Renal cortical epithelial cell (primary cell): ENCODE results near the gene SHOC2. TPM values are rescaled to one million over a fixed set of nuclear protein-coding genes. Genes with fewer than 3 reads are reported as not detected.
"Not testable (repeated sequence)": the region's sequence is repeated elsewhere in the genome, so short reads cannot be mapped to it uniquely, and the experiment has no call there.

Source experiments
- DNase-seq: peaks from one replicate; pipeline ENCODE4 v3.0.0-alpha.2; 2011; ENCODE audit warnings: low read depth
- total RNA-seq: library from RNA; depleted of rRNA; stranded (reverse); fragments of >200 nt; gene quantifications from 2 replicates; pipeline ENCODE4 v1.2.3, GENCODE V29; 2014

SHOC2 gene
- total RNA-seq, 1 donor from 2014 or later: 79.0 TPM

DNA sequence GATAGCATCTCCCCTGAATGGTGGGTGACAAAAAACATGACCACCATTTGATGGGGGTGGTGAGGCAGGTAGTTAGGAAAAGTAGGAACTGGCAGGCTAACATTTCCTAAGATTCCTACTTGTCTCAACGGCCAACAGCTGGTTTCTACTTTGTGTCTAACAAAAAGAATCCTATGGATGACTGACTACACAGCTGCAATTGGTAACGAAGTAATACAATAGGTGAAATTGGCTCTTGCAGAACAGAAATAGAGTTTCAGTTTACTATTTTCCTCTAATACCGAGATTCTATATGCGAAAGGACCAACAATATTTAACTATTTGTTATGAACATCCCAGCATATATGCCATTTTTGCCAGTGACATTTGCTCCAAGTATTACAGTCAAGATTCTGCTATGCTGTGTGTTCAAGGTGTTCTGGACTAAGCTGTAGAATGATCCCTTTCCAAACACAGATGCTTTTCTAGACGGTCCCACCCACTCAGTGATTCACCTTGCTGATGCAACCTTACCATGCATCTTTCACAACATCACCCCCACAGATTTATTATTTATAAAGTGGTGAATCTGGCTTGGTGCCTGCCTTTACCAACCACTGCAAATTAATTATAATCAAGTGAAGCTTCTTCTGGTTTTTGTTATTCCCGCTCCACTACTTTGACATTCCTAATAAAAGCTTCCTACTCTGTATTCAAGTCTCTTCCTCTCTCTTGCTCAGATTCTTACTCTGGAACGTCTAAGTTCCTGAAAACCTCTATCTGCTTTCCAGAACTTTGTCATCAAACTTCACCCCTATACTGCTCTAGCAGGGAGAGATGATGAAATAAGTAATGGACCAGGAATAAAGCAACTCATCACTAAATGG, 17.2 kb upstream of the SHOC2 start:
- peak; percentile 90 for DNase-seq

DNA sequence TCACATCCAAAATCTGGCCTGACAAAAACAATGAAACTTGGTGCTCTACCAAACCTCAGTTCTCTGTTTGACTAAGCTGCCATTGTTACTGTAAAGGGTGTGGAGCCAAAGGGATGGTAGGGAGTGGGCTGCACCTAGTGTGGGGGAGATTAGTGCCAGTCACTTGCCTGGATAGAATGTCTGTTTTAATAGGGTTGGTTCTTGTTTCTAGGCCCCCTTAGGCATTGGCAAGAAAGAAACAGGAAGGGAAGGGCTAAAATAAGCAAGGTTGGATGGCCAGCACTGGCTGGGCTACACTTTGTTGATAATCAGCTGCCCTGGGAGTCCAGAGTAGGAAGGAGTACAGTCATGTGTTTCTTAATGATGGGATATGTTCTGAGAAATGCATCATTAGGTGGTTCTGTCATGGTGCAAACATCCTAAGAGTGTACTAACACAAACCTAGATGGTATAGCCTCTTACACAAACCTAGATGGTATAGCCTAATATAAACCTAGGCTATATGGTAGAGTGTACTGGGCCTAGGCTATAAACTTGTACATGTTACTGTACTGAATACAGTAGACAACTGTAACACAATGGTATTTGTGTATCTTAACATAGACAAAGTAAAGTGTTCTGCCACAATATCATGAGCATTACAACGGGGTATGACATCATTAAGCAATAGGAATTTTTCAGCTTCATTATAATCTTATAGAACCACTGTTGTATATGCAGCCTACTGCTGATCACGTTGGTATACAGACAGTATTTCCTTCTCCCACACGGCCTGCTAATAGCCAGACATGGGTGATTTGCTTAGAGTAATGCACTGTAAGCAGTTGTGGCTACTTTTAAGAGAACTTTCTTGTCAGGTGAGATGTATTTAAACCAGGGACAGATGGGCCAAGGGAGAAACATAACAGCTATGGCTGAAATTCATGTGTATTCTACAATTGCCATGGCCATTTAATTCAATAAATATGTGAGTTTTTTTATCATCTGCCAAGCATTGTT, 15.8 kb upstream of the SHOC2 start:
- peak; percentile 11 for DNase-seq

DNA sequence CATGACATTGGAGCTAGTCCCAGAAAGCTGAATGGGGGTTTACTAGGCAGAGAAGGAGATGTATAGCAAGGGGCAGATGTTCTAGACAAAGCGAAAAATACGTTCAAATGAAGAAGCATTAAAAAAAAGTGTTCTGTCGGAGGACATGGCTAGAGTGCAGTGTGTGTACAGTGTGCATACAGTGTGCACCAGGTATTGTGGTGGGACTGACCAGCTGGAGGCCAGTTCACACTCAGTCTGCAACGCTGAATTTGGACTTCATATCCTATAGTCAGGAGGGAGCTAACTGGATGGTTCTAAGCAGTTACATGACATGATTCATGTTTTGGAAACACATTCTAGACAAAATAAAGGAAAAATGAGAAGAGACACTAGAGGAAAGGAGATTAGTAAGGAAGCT, 9.3 kb upstream of the SHOC2 start:
- DNase-seq: no peak

DNA sequence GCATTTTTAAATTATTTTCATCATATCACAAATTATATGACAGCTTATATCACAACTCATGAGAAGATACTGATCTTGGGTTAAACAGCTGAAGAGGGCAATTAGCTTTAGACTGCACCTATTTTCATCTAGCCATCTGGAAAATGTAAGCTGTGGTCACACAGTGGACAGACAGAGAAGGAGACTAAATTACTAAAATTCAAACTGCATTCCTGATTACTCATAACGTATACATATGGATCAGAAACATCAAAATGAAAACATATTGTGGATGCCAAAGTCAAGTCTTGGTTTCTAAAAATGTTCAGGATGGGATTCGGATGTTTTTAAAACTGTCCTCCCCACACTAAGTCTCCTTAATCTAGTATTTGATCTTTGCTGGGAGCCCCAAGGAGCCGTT, 7.0 kb upstream of the SHOC2 start:
- no peak for DNase-seq

DNA sequence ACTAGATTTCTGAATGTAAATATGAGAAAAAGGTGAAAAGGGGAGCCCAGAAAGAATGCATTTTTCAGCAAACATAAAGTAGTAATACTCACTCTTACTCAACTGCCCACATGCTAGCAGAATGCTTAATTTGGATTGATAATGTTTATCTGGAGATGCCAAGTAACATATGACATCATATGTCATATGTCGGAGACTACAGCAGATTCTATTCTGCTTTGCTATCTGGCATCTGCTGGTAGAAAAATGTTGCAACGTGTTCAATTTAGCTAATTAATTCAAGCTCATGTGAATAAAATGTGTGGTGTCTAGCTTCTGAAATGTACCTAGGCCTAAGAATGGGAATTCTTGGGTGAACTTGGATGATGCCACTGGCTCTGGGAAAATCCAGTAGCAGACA, 5.0 kb upstream of the SHOC2 start:
- DNase-seq: peak; percentile 15

DNA sequence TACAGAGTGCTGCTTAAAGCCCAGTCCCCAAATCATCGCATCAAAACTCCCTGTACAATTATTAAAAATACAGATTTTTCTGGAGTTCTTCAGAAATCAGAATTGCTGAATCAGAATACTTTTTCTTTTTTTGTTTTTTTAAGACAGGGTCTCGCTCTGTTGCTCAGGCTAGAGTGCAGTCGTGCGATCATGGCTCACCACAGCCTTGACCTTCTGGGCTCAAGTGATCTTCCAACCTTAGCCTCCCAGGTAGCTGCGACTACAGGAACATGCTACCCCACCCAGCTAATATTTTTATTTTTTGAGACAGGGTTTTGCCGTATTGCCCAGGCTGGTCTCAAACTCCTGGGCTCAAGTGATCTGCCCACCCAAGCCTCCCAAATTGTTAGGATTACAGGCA, 4.4 kb upstream of the SHOC2 start:
- peak; percentile 69 for DNase-seq

DNA sequence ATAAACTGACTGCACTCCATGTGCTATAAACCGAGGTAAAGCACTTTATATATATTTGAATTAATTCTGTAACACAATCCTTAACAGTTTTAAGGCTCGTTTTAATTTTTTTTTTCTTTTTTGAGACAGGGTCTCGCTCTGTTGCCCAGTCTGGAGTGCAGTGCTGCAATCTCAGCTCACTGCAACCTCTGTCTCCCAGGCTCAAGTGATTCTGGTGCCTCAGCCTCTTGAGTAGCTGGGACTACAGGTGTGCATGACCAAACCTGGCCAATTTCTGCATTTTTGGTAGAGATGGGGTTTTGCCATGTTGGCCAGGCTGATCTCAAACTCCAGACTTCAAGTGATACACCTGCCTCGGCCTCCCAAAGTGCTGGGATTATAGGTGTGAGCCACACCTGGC, 3.8 kb upstream of the SHOC2 start:
- DNase-seq: not testable (repeated sequence)

DNA sequence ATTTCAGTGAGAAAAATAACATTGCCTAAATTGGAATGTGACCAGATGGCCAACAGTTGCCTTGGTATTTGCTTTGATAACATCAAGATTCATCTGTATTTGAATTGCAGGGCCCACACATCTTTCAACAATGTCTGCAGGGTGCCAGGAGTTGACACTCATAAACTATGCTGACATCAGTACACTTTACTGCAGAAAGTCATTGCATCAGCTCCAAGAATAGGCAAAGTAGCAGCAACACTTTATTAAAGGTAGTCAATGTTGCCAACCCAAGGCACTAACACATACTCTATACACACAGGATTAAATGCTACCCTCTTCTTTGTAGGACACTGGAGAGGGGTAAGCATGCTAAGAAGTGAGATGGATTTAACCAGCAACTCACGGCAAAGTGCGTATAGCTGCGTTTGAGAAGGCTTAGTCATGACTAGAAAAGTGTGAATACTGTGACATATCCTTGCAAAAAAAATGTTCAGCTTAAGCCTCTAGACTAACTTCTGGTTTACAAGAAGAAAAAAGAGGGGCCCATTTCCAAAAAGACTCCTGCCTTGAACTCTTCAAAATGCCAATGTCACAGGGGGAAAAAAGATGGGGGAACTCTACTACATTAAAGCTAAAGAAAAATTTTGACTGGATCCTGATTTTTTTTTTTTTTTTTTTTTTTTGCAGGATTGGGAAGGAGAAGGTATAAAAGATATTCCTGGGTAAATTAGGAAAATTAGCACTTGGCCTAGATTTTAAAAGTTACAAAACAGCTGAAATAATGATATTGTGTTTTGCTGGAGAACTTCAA, 2.7 kb upstream of the SHOC2 start:
- DNase-seq: peak; percentile 63

DNA sequence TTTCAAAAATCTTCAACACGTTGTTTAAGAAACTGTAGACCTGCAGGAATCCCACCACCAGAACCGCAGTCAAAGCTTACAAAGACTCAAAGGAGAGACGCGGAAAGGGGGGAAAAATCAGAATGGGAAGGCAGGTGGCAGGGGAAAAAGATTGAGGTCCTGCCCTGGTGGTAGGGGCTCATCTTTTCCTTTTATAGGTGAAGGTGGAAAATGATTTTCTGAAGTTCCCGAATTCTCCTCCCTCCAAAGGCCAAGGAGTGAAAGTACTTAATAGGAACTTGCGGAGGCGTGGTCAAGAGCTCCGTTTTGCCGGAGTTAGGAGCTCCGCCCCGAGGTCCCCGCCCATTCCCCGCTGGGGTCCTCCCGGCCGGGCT, 1.1 kb upstream of the SHOC2 start:
- peak; percentile 92 for DNase-seq

DNA sequence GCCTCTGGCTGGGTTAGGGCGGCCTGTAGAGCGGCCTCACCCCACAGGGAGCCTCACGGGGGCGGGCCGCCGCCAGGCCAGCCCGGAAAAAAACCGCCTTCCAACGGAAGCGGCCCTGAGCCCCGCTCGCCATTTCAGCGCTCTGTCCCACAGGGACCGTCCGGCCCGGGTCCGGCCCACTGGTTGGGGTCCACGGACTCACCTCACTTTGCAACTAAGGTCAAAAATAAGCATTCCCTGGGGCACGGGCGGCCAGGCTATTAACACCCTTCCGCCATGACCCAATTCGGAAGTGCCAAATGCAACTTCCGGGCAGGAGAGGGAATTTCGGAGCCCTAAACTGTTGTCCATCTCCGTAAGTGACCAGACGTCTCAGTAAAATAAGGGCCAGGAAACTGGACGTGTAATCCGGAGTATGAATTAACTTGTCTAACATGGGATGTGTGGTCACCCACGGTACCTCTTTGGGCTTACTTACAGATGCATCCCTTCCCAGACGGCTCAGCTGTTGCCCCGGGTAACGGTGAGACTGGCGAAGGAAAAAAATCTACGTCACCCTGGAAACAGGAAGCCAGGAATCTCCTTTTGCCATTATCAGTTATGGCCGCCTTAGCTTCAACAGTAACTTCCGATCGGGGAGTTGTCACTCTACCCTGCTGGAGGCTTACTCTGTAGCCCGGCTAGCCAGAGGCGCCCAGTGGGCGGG, 608 bp upstream of the SHOC2 start, which contains the start of gene BBIP1:
TSS of gene BBIP1 (minus strand) at position 538 of the 706 bp plus-strand sequence. CDS start 1,023 bp downstream, outside the sequence.
- DNase-seq: peak; percentile 100

DNA sequence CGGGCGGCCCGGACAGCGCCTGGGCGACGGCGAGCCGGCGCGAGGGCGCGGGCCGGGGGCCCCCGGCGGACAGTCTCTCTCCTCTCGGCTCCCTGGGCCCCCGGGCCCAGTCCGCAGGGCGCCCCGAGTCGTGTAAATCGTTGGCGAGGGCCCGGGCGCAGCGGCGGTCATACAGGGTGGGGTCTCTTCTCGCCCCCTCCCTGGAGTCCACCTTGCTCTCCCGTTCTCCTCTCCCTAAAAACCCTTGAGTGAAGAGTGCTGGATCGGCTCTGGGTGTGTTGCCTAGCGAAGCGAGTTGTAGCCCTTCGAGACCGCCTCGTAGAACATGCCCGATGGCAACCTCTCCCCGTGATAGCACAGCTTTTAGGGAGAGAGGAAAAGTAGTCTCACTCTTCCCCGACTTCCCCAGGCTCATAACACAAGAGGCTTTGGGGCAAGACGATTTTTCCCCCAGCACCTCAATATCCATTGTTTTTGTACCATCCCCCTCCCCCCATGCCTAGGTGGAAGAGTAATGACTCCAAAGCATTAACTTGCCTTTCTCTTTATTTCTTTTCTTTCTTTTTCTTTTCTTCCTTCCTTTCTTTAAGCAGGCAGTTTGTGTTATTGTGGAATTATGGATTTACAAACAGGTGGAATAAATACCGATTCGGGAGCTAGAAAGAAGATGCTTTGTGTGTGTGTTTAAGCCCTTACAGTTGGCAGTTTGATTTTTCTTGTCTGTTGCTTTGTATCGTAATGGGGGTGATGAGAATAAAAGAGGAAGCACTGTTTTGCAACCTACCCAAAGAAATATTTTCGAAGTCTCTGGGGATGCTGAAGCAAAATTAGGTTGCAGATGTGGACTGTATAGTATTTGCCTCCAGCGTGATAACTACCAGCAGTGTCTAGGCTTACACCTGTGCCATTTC, 822 bp downstream of the SHOC2 start:
- DNase-seq: peak; percentile 16

DNA sequence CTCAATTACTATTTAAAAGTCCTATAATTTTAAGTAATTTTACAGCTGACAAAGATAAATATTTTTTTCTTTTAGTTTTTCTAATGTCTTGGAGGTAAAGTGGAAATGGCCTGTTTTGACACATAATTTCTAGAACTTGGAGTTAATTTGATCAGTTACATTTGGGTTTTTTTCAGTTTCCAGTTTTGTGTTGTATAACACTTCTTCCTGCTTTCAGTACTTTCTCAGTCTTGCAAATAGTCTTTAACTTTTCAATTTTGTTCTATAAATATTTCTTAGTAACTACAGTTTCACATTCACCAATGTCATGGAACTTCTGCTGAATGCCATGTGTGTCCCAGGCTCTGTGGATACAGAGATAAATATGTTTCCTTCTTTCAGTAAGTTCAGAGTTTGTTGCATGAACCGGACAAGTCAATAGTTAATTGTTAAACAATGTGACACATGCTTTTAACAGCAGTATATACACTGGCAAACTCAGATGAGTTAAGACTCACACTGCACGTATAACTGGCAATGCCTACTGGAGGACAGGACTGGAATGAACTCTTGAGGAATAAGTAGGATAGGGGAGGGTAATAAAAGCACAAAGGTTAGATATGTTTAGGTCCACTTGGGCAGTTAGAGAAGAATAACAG, 4.6 kb downstream of the SHOC2 start:
- peak; percentile 90 for DNase-seq

DNA sequence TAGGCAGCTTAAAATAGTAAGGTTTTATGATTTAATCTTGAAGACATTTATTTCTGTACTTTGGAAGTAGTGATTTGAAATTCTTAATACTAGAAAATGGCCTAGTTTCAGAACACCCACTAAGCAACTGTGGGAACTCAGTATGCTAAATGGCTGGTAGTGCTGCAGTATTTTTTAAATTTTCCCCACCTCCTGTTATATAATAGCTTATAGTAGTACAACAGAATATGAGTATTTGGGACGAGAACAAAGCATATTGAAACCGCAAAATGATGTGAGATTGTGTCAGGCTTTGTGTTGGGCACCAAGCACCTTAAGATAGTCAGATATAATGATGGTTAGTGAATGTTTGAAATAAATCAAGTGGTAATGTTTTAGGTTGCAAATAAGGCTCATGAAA, 8.1 kb downstream of the SHOC2 start:
- no peak for DNase-seq

DNA sequence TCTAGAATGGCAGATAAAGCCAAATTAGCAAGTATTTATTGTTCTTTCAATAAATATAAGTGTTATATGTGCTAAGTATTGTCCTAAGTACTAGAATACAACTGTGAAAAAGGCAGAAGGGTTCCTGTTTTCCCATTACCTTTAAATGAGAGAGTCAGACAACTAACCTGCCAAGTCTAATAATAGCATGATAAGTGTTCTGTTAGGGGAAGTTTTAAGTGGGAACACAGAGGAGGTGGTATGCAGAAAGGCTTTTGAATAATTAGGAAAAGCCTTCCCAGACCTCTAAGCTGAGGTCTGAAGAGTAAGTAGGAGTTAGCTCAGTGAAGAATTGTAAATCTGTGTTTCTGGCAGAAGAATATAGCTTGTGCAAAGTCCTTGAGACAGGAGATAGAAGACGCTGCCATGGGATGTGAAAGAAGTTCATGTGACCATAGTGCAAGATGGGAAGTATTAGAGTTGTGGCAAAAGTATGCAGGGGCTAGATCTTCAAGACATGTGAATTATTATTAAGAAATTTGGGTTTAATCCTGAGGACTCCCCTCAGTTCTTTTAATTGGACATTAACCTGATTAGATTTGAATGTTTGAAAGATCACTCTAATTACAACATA, 12.5 kb downstream of the SHOC2 start:
- no peak for DNase-seq

DNA sequence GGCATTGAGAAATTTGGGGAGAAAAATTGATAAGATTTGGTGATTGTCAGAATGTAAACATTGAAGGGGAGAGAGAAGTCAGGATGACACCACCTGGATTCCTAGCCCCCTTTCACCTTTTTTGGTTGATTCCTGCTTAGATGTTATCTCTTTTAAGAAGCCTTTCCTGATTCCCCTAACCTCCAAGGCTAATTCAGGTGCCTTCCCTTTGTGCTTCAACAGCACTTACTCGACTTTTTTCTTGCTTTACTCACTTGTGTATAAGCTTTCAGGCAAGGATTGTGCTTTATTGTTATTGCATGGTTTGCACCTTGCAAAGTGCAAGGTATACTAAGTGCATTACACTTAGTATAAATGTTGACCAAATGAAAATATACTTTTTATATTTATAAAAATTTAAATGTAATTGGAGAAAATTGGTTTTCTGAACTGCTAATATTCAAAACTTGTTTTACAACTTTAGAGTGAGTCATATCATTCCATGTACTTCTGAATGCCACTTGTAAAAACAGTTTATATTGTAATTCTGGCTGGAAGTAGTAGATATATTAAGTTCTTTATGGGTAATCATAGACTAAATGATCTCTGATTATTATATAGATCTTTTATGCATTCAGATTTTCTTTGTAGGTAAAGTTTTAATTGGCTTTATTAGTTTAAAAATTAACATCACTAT, 13.2 kb downstream of the SHOC2 start:
- peak; percentile 28 for DNase-seq

DNA sequence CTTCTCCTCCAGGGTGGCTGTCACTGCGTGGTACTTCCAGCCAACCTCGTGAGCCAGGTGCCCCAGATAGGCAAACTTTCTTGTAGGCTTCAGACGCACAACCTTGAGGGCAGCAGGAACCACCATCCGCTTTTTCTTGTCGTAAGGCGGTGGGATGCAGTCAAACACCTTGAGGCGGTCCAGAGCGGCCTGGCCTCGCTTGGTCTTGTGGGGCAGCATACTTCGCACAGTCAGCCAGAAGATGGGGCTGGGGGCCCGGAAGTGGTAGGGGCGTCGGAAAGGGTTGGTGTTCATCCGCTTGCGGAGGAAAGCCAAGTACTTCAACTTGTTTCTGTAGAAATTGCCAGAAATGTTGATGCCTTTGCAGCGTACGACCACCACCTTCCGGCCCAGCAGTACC, 17.4 kb downstream of the SHOC2 start:
- no peak for DNase-seq

DNA sequence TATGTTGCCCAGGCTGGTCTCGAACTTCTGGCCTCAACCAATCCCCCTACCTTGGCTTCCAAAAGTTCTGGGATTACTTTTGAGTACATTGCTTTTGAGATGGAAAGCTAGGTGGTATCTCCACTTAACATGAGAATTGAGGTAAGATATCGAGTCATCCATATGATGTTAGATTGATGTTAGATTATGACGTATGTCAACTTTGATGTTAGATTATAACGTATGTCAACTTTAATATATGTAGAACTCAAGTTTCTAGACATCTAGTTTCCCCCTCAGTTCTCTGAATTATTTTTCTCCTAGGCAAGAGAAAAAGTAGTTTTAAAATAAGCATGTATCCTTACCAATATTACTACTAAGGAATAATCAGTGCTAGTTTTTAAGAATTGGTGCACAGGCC, 20.0 kb downstream of the SHOC2 start:
- no peak for DNase-seq

DNA sequence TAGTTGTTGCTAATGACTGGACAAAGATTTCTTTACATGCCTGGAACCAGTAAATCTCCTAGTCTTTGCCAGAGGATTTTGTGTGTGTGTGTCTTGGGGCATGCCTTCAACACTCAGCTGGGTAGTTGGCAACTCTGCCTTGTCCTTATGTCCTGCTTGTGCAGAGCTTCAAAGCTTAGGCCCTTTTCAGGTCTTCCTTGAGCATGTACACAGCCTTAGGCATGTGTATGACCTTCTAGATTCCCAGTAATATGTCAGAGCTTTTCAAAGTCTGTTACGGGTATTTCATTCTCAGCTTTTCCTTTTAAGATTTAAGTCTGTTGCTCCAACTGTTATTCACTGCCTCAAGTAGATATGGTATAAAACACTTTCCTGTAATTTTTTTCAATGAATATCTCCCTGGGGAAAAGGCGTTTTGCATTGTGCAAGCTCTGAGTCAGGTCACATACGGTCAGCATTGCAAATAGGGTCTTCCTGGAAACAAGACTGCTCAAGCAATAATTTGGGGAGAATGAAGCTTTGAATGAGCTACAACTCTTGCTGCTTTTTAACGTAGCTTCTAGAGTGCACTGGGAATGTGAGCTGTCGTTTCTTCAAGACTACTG, 25.5 kb downstream of the SHOC2 start:
- peak; percentile 37 for DNase-seq
